DND-41 (cell line): ENCODE data around the gene MB21D2.

Experiments
- ATAC-seq: fragments of 200-7000 bp; cut with Tn5 transposase; 3 replicates; pipeline ENCODE4 v1.9.1; 2021; ENCODE audit warnings: low read depth; ENCODE audit not compliant: insufficient read depth
- DNase-seq: peaks from one replicate; pipeline ENCODE4 v3.0.0-alpha.2; 2020
- H2AFZ ChIP-seq: 2 replicates; pipeline ENCODE4 v1.6.0; 2012; ENCODE audit warnings: low read depth, low read length
- H3K27ac ChIP-seq: 2 replicates; pipeline ENCODE4 v1.5.1; 2012; ENCODE audit warnings: low read length, inconsistent platforms
- H3K27me3 ChIP-seq: fragments of 200-600 bp; sonication (generic); 2 replicates; pipeline ENCODE4 v1.6.0; 2012; ENCODE audit warnings: low read length, mild to moderate bottlenecking, inconsistent platforms; ENCODE audit not compliant: insufficient read depth, poor library complexity
- H3K36me3 ChIP-seq: 2 replicates; pipeline ENCODE4 v1.5.1; 2012; ENCODE audit warnings: low read length, inconsistent platforms; ENCODE audit not compliant: insufficient read depth
- H3K4me1 ChIP-seq: 2 replicates; pipeline ENCODE4 v1.5.1; 2012; ENCODE audit warnings: mild to moderate bottlenecking, low read length; ENCODE audit not compliant: insufficient read depth
- H3K4me2 ChIP-seq: 2 replicates; pipeline ENCODE4 v1.6.0; 2012; ENCODE audit warnings: mild to moderate bottlenecking, moderate library complexity, low read length, inconsistent platforms; ENCODE audit not compliant: insufficient read depth
- H3K4me3 ChIP-seq, 2 experiments: fragments of 200-600 bp in 1 of 2; shearing (Covaris generic) in 1 of 2; 2 replicates each; pipeline ENCODE4 v1.5.1; 2012 to 2016; ENCODE audit warnings: inconsistent platforms in 2 of 2, low read length in 2 of 2, mild to moderate bottlenecking in 2 of 2, low read depth in 1 of 2, moderate library complexity in 1 of 2
- H3K79me2 ChIP-seq: 2 replicates; pipeline ENCODE4 v1.6.0; 2012; ENCODE audit warnings: low read length, inconsistent platforms; ENCODE audit not compliant: insufficient read depth
- H3K9ac ChIP-seq: 2 replicates; pipeline ENCODE4 v1.6.0; 2012; ENCODE audit warnings: low read depth, mild to moderate bottlenecking, inconsistent platforms, low read length, moderate library complexity
- H3K9me3 ChIP-seq: 2 replicates; pipeline ENCODE4 v1.5.1; 2012; ENCODE audit warnings: low read length, moderate library complexity, mild to moderate bottlenecking, inconsistent platforms; ENCODE audit not compliant: insufficient read depth, severe bottlenecking
- H4K20me1 ChIP-seq: 2 replicates; pipeline ENCODE4 v1.6.0; 2012; ENCODE audit warnings: low read length; ENCODE audit not compliant: insufficient read depth
- CTCF ChIP-seq: IDR thresholded peaks from 2 replicates; pipeline ENCODE4 v1.5.1; 2012; ENCODE audit warnings: borderline replicate concordance, low read length, moderate library complexity, mild to moderate bottlenecking; ENCODE audit not compliant: poor library complexity, severe bottlenecking; ENCODE audit errors: extremely low read depth
- EZH2 ChIP-seq: IDR thresholded peaks from 3 replicates; pipeline ENCODE4 v1.6.1; 2012; ENCODE audit warnings: borderline replicate concordance, low read depth, mild to moderate bottlenecking, moderate library complexity, low read length, inconsistent platforms; ENCODE audit not compliant: severe bottlenecking

Gene MB21D2

GRCh38 chr3:192929146-192929545 is 11.5 kb upstream of the MB21D2 start:
- ATAC-seq (no peak), DNase-seq (no peak)
- Histone ChIP-seq H3K4me1 (no peaks in the 10 kb centered on the region), H3K27me3 (peaks cover 4% of the 10 kb centered on the region), H2AFZ (no peak overlapping the region), H3K79me2 (no peaks in the 10 kb centered on the region), H3K9ac (no peak overlapping the region), H3K36me3 (no peaks in the 10 kb centered on the region), H3K4me2 (no peak overlapping the region), H4K20me1 (no peaks in the 10 kb centered on the region), H3K27ac (no peak overlapping the region), H3K9me3 (no peaks in the 10 kb centered on the region), H3K4me3 (no peak overlapping the region)
- TF ChIP-seq EZH2 (no peak), CTCF (no peak)

DNA sequence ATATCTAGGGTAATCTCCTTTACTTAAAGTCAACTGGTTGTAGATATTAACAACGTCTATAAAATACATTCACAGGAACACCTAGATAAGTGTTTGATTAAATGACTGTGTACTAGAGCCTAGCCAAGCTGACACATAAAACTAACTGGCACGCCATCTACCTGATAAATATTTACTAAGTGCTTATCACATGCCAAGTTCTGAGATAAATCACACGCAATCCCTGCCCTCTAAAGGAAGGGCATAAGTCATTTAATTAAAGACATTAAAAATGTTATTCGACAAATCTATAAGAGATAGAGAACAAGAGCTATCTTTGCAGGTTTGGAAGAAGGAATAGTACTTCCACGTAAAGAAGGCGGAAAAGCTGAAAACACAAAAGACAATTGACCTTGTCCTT is 11.1 kb upstream of the MB21D2 start:
- no peak overlapping the region for H2AFZ ChIP-seq
- H3K9ac ChIP-seq: no peak overlapping the region
- H3K4me2 ChIP-seq: no peak overlapping the region
- peaks cover 4% of the 10 kb centered on the region for H3K27me3 ChIP-seq
- DNase-seq (no peak), ATAC-seq (no peak)
- no peaks in the 10 kb centered on the region for H3K9me3 ChIP-seq
- no peaks in the 10 kb centered on the region for H3K79me2 ChIP-seq
- H3K27ac ChIP-seq: no peak overlapping the region
- no peak overlapping the region for H3K4me3 ChIP-seq
- TF ChIP-seq EZH2: no peak
- TF ChIP-seq CTCF: no peak
- no peaks in the 10 kb centered on the region for H4K20me1 ChIP-seq
- H3K36me3 ChIP-seq: no peaks in the 10 kb centered on the region
- H3K4me1 ChIP-seq: no peaks in the 10 kb centered on the region

GRCh38 chr3:192928016-192928415 is 10.4 kb upstream of the MB21D2 start:
- no peaks in the 10 kb centered on the region for H3K4me1 ChIP-seq
- TF ChIP-seq EZH2 (no peak), CTCF (no peak)
- H2AFZ ChIP-seq: no peak overlapping the region
- H3K9me3 ChIP-seq: no peaks in the 10 kb centered on the region
- no peak overlapping the region for H3K9ac ChIP-seq
- no peak overlapping the region for H3K27ac ChIP-seq
- H3K36me3 ChIP-seq: no peaks in the 10 kb centered on the region
- no peak for ATAC-seq
- no peaks in the 10 kb centered on the region for H4K20me1 ChIP-seq
- no peak for DNase-seq
- no peak overlapping the region for H3K4me2 ChIP-seq
- H3K27me3 ChIP-seq: peaks cover 4% of the 10 kb centered on the region
- H3K79me2 ChIP-seq: no peaks in the 10 kb centered on the region
- H3K4me3 ChIP-seq: no peak overlapping the region

DNA sequence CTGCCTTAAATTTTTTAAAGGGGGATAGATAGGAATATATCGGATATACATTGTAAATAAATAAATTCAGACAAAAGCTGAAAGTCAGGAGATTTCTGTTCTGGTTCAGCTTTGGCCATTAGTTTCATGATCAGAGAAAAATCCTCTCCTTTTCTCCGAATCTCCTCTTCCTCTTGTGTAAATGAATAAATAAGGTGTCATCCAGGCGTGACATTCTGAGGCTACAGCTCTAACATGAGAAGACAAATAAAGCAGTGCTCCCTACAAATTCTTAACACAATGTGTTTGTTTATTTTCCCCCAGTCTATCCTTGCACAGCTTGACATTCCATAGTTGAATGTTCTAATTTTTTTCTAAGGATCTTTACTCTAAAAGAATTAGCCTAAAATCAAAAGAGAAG is 9.4 kb upstream of the MB21D2 start:
- no peak overlapping the region for H2AFZ ChIP-seq
- no peak overlapping the region for H3K4me2 ChIP-seq
- no peak overlapping the region for H3K4me3 ChIP-seq
- ATAC-seq: no peak
- no peaks in the 10 kb centered on the region for H3K9me3 ChIP-seq
- no peaks in the 10 kb centered on the region for H4K20me1 ChIP-seq
- no peak overlapping the region for H3K9ac ChIP-seq
- no peaks in the 10 kb centered on the region for H3K36me3 ChIP-seq
- no peaks in the 10 kb centered on the region for H3K4me1 ChIP-seq
- DNase-seq: no peak
- H3K27ac ChIP-seq: no peak overlapping the region
- H3K79me2 ChIP-seq: no peaks in the 10 kb centered on the region
- TF ChIP-seq EZH2 (no peak), CTCF (no peak)
- peaks cover 4% of the 10 kb centered on the region for H3K27me3 ChIP-seq
